Esophagus squamous epithelium (tissue), 5 donors: Measurements from ENCODE around the gene EGFL7. TPM values are rescaled to one million over a fixed set of nuclear protein-coding genes. Genes with fewer than 3 reads are reported as not detected.

ENCODE experiments used
- DNase-seq: peaks from one replicate; lab custom pipeline; 2025; lab: John Stamatoyannopoulos, UW
- H3K27ac ChIP-seq, 4 donors: fragments of 200-600 bp; sonication (generic); one replicate each; pipeline ENCODE4 v1.5.1; 2016 to 2019; ENCODE audit warnings: mild to moderate bottlenecking in 1 of 4
- H3K27me3 ChIP-seq, 4 donors: fragments of 200-600 bp; sonication (generic); 1 replicate in 3 of 4; 2 replicates in 1 of 4; pipeline versions ENCODE4 v1.5.1 to v1.6.0; 2017 to 2021; ENCODE audit warnings: antibody characterized with exemption in 1 of 4
- H3K36me3 ChIP-seq, 3 donors: fragments of 200-600 bp; sonication (generic); one replicate each; pipeline ENCODE4 v1.5.1; 2016 to 2019
- H3K4me1 ChIP-seq, 3 donors: fragments of 200-600 bp; sonication (generic); one replicate each; pipeline ENCODE4 v1.5.1; 2017 to 2019
- H3K4me3 ChIP-seq, 4 donors: fragments of 200-600 bp; sonication (generic); 1 replicate in 3 of 4; 2 replicates in 1 of 4; pipeline ENCODE4 v1.5.1; 2016 to 2019; ENCODE audit warnings: mild to moderate bottlenecking in 2 of 4, moderate library complexity in 1 of 4
- H3K9me3 ChIP-seq, 3 donors: fragments of 200-600 bp; sonication (generic); one replicate each; pipeline ENCODE4 v1.5.1; 2016 to 2019
- CTCF ChIP-seq, 6 experiments: fragments of 450-650 bp in 4 of 6; fragments of 200-600 bp in 2 of 6; sonication (generic) in 2 of 6; IDR thresholded peaks; one replicate each; pipeline ENCODE4 v1.5.1; 2016 to 2019; ENCODE audit warnings: antibody characterized with exemption in 6 of 6, mild to moderate bottlenecking in 4 of 6, moderate library complexity in 4 of 6
- POLR2A ChIP-seq, 4 donors: fragments of 450-650 bp; IDR thresholded peaks; one replicate each; pipeline ENCODE4 v1.6.1; 2017; ENCODE audit warnings: antibody characterized with exemption in 4 of 4, mild to moderate bottlenecking in 4 of 4, moderate library complexity in 3 of 4
- WGBS, 2 donors: methylation state at CpG; one replicate each; pipeline ENCODE4 v1.1.5; 2018; 5-methylcytosine and 5-hydroxymethylcytosine counted together
- intact Hi-C: fragments of 100-400 bp; cut with DNase I; formaldehyde crosslinking; loops from one replicate; pipeline ENCODE4 v1.15.0; 2022
- total RNA-seq, 4 donors: library from RNA; depleted of rRNA; stranded (reverse); fragments of >200 nt; gene quantifications; one replicate each; pipeline ENCODE4 v1.1.0, GENCODE V29; 2016
- donor health status: DM: yes; HTN: yes; CAD: no.

EGFL7 gene
- total RNA-seq, 4 donors from 2014 or later, result 5.2 to 41.2 (median 21.2) TPM

- no peaks in the 10 kb centered on the region for H3K9me3 ChIP-seq
- H3K4me1 ChIP-seq, result peaks cover 52 to 87% (median 72%) of the 10 kb centered on the region in 3 donors
- peak overlapping the region in 1 of 4 donors; percentile 43 for H3K27ac ChIP-seq
- no peak for TF ChIP-seq POLR2A (IDR thresholded peaks at IDR 0.05)
- peaks cover 0 to 3% (median 0%) of the 10 kb centered on the region in 4 donors for H3K27me3 ChIP-seq
- intact Hi-C loops, result no loop called here
- H3K4me3 ChIP-seq, result no peak overlapping the region
- WGBS, 2 donors, result 78 to 82% methylated on average over 4 to 15 of the region's 27 CpGs
- no peaks in the 10 kb centered on the region for H3K36me3 ChIP-seq
- no peak for DNase-seq
Observed at GRCh38 chr9:136618580-136619547, 43.9 kb upstream of the EGFL7 start.

GRCh38 chr9:136619742-136620440 lies 42.8 kb upstream of the EGFL7 start:
- TF ChIP-seq POLR2A (IDR thresholded peaks at IDR 0.05) (no peak), CTCF (IDR thresholded peaks at IDR 0.05) (no peak)
- intact Hi-C loops, result no loop called here
- H3K36me3 ChIP-seq, result no peaks in the 10 kb centered on the region
- H3K4me1 ChIP-seq, result peaks cover 58 to 87% (median 72%) of the 10 kb centered on the region in 3 donors
- no peak overlapping the region for H3K4me3 ChIP-seq
- peak overlapping the region; percentile 43 to 83 (median 69) for H3K27ac ChIP-seq
- no peaks in the 10 kb centered on the region for H3K9me3 ChIP-seq
- H3K27me3 ChIP-seq, result no peaks in the 10 kb centered on the region
- no peak for DNase-seq
- WGBS, 2 donors, result 27% methylated on average over 2 of the region's 26 CpGs; no CpG with 5 or more reads in 1 of the 2 donors

GRCh38 chr9:136620441-136621018 lies 42.2 kb upstream of the EGFL7 start:
- H3K27ac ChIP-seq, result peak overlapping the region; percentile 56 to 83 (median 69)
- no peak for DNase-seq
- H3K36me3 ChIP-seq, result no peaks in the 10 kb centered on the region
- WGBS, 2 donors, result 13 to 40% methylated on average over 1 to 3 of the region's 29 CpGs
- no peaks in the 10 kb centered on the region for H3K9me3 ChIP-seq
- intact Hi-C loops, result no loop called here
- no peak for TF ChIP-seq POLR2A (IDR thresholded peaks at IDR 0.05)
- TF ChIP-seq CTCF (IDR thresholded peaks at IDR 0.05), result no peak
- H3K27me3 ChIP-seq, result no peaks in the 10 kb centered on the region
- H3K4me3 ChIP-seq, result peak overlapping the region in 1 of 4 donors; percentile 46
- peaks cover 58 to 87% (median 72%) of the 10 kb centered on the region in 3 donors for H3K4me1 ChIP-seq

GRCh38 chr9:136621019-136621733 lies 41.5 kb upstream of the EGFL7 start:
- Histone ChIP-seq H3K27me3 (no peaks in the 10 kb centered on the region), H3K4me3 (peak overlapping the region in 1 of 4 donors; percentile 46), H3K36me3 (no peaks in the 10 kb centered on the region), H3K27ac (peak overlapping the region; percentile 56 to 83 (median 69)), H3K4me1 (peaks cover 63 to 87% (median 77%) of the 10 kb centered on the region in 3 donors), H3K9me3 (no peaks in the 10 kb centered on the region)
- WGBS, 2 donors, result 13 to 39% methylated on average over 3 to 7 of the region's 34 CpGs
- intact Hi-C loops, result no loop called here
- no peak for DNase-seq
- TF ChIP-seq CTCF (IDR thresholded peaks at IDR 0.05) (no peak), POLR2A (IDR thresholded peaks at IDR 0.05) (no peak)

- peaks cover 69 to 91% (median 82%) of the 10 kb centered on the region in 3 donors for H3K4me1 ChIP-seq
- no peak overlapping the region for H3K4me3 ChIP-seq
- intact Hi-C loops, result no loop called here
- TF ChIP-seq POLR2A (IDR thresholded peaks at IDR 0.05) (no peak), CTCF (IDR thresholded peaks at IDR 0.05) (no peak)
- peak overlapping the region; percentile 56 to 83 (median 69) for H3K27ac ChIP-seq
- 20% methylated on average over 1 of the region's 10 CpGs; no CpG with 5 or more reads in 1 of the 2 donors for WGBS, 2 donors
- no peaks in the 10 kb centered on the region for H3K9me3 ChIP-seq
- no peaks in the 10 kb centered on the region for H3K27me3 ChIP-seq
- no peaks in the 10 kb centered on the region for H3K36me3 ChIP-seq
- DNase-seq, result no peak
Observed at GRCh38 chr9:136621734-136622093, 41.0 kb upstream of the EGFL7 start.
